OCI-LY7 (cell line): ENCODE results near the gene CTTNBP2NL.

Experiments
- CTCF ChIP-seq: fragments of 200-600 bp; sonication (generic); conservative IDR thresholded peaks from 2 replicates; pipeline ENCODE4 v1.5.1; 2014; ENCODE audit warnings: mild to moderate bottlenecking, antibody characterized with exemption, low read length, moderate library complexity, mixed read lengths
- EZH2phosphoT487 ChIP-seq: fragments of 200-600 bp; sonication (generic); IDR thresholded peaks from 2 replicates; pipeline ENCODE4 v1.6.1; 2018; ENCODE audit warnings: low read depth, borderline replicate concordance, mild to moderate bottlenecking, mixed run types, antibody characterized with exemption, low read length, moderate library complexity, mixed read lengths

DNA sequence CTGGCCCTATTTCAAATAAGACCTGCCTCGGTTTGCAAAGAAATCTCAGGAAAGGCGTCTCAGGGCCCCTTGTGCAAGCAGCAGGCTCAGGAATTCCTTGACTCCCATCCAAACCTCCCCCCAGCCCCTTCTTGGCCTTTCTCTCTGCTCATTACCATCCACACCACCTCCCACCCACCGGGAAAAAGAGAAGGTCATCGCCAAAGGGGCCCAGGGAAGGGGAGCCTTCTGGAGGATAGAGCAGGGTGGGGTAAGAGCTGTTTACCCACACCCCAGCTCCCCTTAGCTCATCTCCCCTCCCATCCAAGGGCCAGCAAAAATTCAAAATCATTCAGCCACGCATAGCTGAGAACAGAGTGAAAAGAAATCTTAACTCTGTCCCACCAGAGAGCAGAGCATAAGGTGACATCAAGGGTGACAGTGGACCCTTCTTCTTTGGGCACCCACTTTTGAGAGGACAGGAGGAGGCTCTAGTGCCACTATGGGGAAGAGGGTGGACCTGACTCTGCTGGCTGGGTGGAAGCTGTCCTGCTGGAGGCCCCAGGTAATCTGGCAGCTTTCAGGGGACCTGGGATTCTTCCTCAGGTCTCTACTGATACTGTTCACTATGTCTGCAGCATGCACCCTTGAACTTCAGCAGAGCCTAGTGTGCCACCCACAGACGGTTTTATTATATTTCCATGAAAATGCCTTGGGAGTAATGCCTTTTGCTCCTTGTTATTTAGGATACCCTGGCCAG, 108.8 kb downstream of the CTTNBP2NL start:
- TF ChIP-seq CTCF (peak; percentile 37; the same call in 1 of the 2 replicates), EZH2phosphoT487 (no peak)
